ENCODE data around the gene CYFIP2.
A peak's percentile ranks its signal among the peaks of the same experiment; 100 is the strongest.

Gene CYFIP2

DNA sequence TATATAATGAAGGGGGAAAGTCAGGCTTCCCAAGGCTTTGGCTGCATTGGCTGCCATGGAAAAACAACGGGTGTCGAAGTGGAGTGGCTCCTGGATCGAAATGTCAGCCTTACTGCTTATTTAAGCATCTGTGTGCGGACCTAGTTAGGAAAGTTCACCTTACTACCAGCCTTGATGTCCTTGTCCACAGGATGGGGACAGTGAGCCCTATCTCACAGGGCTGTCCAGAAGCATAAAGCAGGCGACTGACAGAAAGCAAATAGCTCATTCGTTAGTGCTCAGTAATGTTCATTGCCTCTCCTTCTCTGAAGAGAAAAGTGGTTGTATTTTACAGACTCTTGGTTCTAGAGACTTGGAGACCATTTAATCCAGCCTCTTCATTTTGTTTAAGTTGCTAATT lies 112.6 kb downstream of the CYFIP2 start:
- TF ChIP-seq, protein P1, sequence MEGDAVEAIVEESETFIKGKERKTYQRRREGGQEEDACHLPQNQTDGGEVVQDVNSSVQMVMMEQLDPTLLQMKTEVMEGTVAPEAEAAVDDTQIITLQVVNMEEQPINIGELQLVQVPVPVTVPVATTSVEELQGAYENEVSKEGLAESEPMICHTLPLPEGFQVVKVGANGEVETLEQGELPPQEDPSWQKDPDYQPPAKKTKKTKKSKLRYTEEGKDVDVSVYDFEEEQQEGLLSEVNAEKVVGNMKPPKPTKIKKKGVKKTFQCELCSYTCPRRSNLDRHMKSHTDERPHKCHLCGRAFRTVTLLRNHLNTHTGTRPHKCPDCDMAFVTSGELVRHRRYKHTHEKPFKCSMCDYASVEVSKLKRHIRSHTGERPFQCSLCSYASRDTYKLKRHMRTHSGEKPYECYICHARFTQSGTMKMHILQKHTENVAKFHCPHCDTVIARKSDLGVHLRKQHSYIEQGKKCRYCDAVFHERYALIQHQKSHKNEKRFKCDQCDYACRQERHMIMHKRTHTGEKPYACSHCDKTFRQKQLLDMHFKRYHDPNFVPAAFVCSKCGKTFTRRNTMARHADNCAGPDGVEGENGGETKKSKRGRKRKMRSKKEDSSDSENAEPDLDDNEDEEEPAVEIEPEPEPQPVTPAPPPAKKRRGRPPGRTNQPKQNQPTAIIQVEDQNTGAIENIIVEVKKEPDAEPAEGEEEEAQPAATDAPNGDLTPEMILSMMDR (IDR thresholded peaks at IDR 0.05; ENCODE audit: low read depth, low read length), result no peak
- H3K4me3 ChIP-seq (ENCODE audit: low read depth, low read length), result no peak overlapping the region
- no peak for DNase-seq (ENCODE audit: low read depth, low spot score)
- in situ Hi-C loops (cut with HindIII; ENCODE audit: low sequenced_read_pairs), result no loop called here

DNA sequence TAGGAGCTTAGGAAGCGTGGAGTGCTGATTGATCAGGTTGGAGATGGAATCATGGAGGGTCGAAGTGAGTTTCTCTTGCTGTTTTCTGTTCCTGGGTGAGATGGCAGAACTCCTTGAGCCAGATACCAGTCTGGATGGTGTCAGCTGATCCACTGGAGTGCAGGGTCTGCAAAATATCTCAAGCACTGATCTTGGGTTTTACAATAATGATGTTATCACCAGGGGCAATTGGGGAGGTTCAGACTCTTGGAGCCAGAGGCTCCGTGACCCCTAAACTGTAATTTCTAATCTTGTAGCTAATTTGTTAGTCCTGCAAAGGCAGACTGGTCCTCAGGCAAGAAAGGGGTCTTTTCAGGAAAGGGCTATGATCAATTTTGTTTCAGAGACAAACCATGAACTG lies 114.1 kb downstream of the CYFIP2 start:
- in situ Hi-C loops (cut with HindIII; ENCODE audit: low sequenced_read_pairs), result no loop called here
- DNase-seq (ENCODE audit: low read depth, low spot score), result no peak
- H3K4me3 ChIP-seq (ENCODE audit: low read depth, low read length), result no peak overlapping the region
- TF ChIP-seq, protein P1 (IDR thresholded peaks at IDR 0.05; ENCODE audit: low read depth, low read length), result no peak

GRCh38 chr5:157381746-157382145 lies 115.8 kb downstream of the CYFIP2 start:
- TF ChIP-seq, protein P1 (IDR thresholded peaks at IDR 0.05; ENCODE audit: low read depth, low read length), result no peak
- no peak for DNase-seq (ENCODE audit: low read depth, low spot score)
- in situ Hi-C loops (cut with HindIII; ENCODE audit: low sequenced_read_pairs), result no loop called here
- H3K4me3 ChIP-seq (ENCODE audit: low read depth, low read length), result no peak overlapping the region

DNA sequence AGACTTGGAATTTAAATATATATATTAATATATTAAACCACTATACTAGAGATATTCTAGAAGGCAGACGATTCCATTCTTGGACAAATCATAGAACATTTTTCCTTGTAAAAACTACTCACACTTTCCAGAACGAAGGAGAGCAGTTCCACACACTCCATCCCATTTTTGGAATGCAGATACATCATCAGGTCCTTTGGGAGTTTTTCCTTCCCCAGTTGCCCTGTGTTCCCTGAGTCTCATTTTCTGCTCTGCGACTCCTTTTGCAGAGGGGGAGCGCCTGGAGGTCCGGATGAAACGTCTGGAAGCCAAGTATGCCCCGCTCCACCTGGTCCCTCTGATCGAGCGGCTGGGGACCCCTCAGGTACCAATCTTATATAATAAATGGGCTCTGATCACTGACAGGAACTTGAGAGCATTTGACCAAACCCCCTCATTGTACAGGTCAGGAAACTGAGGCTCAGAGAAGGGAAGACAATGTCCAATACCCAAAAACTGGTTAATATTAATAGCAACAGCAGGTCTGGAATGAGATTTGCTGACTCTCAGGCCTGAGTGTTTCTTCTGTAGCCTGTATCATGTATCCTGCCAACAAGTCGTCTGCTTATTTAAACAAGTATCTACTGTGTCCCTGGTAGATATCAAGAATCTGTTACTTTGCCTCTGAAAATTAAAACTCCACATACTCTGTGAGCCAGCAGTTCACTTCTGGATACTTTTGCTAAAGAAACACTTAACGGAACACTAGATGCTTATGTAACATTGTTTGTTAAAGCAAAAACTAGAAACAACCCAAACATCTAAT lies 117.3 kb downstream of the CYFIP2 start:
- DNase-seq (ENCODE audit: low read depth, low spot score), result no peak
- in situ Hi-C loops (cut with HindIII; ENCODE audit: low sequenced_read_pairs), result no loop called here
- H3K4me3 ChIP-seq (ENCODE audit: low read depth, low read length), result no peak overlapping the region
- TF ChIP-seq, protein P1 (IDR thresholded peaks at IDR 0.05; ENCODE audit: low read depth, low read length), result no peak

DNA sequence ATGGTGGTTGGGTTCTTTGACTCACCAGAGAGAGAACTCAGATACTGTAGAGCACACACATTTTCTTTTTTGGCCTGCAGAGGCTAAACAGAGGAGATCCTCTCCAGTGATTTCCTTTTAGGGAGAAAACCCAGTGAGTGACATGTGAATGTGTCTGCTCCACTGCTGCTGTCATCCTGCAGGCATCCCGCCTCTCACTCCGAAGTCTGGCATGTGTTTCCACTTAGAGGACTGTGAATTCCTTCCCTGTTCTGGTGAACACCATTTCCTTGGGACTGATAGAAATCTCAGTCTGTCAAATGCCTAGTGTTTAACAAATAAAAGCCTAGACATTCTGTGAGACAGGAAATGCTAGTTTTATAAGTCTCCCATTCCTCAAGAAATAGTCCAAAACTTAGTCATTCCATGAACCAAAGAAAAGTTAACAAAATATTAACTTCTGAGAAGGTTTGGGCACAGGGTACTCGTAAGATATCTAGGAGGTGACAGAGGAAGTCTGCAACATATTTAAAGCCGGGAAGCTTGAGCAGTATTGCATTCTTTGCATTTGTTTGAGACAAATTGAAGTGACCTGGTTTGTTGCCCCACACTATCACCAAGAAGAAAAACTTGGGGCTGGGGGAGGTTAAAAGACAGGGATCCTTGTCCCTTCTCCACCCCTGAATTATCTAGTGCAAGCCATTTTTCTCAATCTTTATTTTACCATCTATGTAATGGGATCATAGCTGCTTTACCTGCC lies 119.2 kb downstream of the CYFIP2 start:
- in situ Hi-C loops (cut with HindIII; ENCODE audit: low sequenced_read_pairs), result no loop called here
- TF ChIP-seq, protein P1 (IDR thresholded peaks at IDR 0.05; ENCODE audit: low read depth, low read length), result no peak
- peak; percentile 98 for DNase-seq (ENCODE audit: low read depth, low spot score)
- no peak overlapping the region for H3K4me3 ChIP-seq (ENCODE audit: low read depth, low read length)

DNA sequence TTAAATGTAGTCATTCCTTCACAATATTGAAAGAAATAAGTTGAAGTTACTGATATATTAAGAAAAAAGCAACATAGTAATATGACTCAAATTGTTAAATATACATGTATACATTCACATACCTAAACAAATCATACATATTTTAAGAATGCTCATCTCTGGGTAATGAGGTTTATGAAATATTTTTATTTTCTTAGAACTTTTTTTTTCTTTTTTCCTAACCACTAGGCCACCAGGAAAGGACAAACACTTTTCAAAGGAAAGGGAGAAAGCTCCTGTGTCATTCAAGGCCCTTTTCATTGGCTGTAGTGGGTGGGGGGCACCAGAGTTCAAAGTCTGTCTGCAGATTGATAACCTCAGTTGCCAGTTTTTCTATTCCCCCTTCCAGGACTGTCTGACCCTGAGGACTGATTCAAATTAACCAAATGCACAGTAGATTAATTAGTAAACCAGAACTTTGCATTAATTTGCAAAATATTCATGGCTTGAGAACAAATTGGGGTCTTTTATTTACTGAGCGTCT lies 121.2 kb downstream of the CYFIP2 start:
- TF ChIP-seq, protein P1 (IDR thresholded peaks at IDR 0.05; ENCODE audit: low read depth, low read length), result no peak
- peak; percentile 19 for DNase-seq (ENCODE audit: low read depth, low spot score)
- no peak overlapping the region for H3K4me3 ChIP-seq (ENCODE audit: low read depth, low read length)
- in situ Hi-C loops (cut with HindIII; ENCODE audit: low sequenced_read_pairs), result no loop called here

Data from astrocyte of the spinal cord (primary cell).